Activated naive CD8-positive, alpha-beta T cell (primary cell): ENCODE results near the gene NPNT.

Experiments used
- H3K27ac Mint-ChIP-seq: one replicate; pipeline ENCODE4 v1.8.0; 2021; ENCODE audit warnings: mixed read lengths
- H3K27me3 Mint-ChIP-seq: one replicate; pipeline ENCODE4 v1.8.0; 2021; ENCODE audit warnings: mixed read lengths
- H3K36me3 Mint-ChIP-seq: one replicate; pipeline ENCODE4 v1.8.0; 2021; ENCODE audit warnings: mixed read lengths
- H3K4me1 Mint-ChIP-seq: one replicate; pipeline ENCODE4 v1.8.0; 2021; ENCODE audit warnings: low read depth, mixed read lengths
- H3K4me3 Mint-ChIP-seq: one replicate; pipeline ENCODE4 v1.8.0; 2021; ENCODE audit warnings: mild to moderate bottlenecking, mixed read lengths
- H3K9me3 Mint-ChIP-seq: one replicate; pipeline ENCODE4 v1.8.0; 2021; ENCODE audit warnings: low read depth, mixed read lengths

The NPNT gene

GRCh38 chr4:105943234-105943633 lies 48.0 kb downstream of the NPNT start:
- H3K4me1 Mint-ChIP-seq: no peaks in the 10 kb centered on the region
- H3K27me3 Mint-ChIP-seq: peaks cover under 1% of the 10 kb centered on the region
- H3K9me3 Mint-ChIP-seq: no peaks in the 10 kb centered on the region
- no peak overlapping the region for H3K4me3 Mint-ChIP-seq
- no peaks in the 10 kb centered on the region for H3K36me3 Mint-ChIP-seq
- H3K27ac Mint-ChIP-seq: no peak overlapping the region

DNA sequence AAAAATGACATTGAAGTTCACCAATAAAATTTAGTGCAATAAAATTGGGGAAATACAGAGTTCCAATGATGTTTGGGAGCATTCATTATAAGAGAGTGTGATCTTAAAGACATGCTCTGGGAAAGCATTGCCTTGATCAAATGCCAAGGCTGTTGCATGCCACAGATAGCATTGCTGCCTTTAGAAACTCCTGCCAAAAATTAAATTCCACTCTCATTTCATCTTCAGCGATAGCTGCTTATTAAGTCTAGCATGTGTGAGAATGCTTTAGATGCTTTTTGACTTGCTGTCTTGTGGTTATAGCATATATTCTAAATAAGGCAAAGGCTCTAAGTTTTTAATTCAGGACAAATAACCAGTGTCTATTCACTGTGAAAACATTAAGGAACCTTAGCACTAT lies 49.3 kb downstream of the NPNT start:
- no peaks in the 10 kb centered on the region for H3K36me3 Mint-ChIP-seq
- no peak overlapping the region for H3K27ac Mint-ChIP-seq
- peaks cover 2% of the 10 kb centered on the region for H3K27me3 Mint-ChIP-seq
- no peaks in the 10 kb centered on the region for H3K9me3 Mint-ChIP-seq
- H3K4me3 Mint-ChIP-seq: no peak overlapping the region
- H3K4me1 Mint-ChIP-seq: no peaks in the 10 kb centered on the region

- Mint-ChIP-seq H3K27me3 (peaks cover 2% of the 10 kb centered on the region), H3K9me3 (no peaks in the 10 kb centered on the region), H3K27ac (no peak overlapping the region), H3K4me1 (no peaks in the 10 kb centered on the region), H3K36me3 (no peaks in the 10 kb centered on the region), H3K4me3 (no peak overlapping the region)
Observed at GRCh38 chr4:105946771-105947170, 51.5 kb downstream of the NPNT start.

DNA sequence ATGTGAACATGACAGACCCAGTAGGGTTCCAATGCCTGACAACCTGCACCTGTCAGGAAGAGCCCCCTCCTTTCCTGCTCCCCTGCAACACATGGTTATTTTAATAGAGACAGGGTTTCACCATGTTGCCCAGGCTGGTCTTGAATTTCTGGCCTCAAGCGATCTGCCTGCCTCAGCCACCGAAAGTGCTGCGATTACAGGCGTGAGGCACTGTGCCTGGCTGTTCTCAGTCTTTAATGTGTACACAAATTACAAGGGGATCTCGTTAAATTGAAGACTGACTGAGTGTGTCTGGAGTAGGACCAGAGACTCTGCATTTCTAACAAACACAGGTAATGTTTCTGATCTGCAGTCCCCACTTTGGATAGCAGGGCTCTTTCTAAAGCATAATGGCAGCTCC lies 55.4 kb downstream of the NPNT start:
- Mint-ChIP-seq H3K36me3 (no peaks in the 10 kb centered on the region), H3K4me3 (no peak overlapping the region), H3K9me3 (no peaks in the 10 kb centered on the region), H3K27ac (no peak overlapping the region), H3K27me3 (peaks cover 4% of the 10 kb centered on the region), H3K4me1 (no peaks in the 10 kb centered on the region)

DNA sequence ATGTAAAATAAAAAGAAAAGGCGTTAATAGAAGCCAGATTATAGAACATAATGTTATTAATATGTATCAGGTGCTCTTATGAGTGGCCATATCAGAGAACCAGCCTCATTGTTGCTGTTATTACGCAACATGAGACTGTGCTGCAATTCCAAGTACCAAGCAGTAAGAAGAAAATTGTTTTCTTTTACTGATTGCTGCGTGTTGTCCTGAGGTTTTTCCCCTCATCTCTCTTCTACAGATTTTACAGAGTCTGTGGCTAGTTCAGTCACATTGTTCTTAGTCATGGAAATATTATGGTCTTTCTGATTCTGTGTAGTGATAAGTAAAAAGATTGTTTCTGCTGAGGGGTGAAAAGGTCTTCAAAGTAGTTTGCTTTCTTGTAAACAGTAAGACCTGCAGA lies 55.9 kb downstream of the NPNT start:
- no peak overlapping the region for H3K27ac Mint-ChIP-seq
- peaks cover 4% of the 10 kb centered on the region for H3K27me3 Mint-ChIP-seq
- H3K4me1 Mint-ChIP-seq: no peaks in the 10 kb centered on the region
- H3K4me3 Mint-ChIP-seq: no peak overlapping the region
- H3K36me3 Mint-ChIP-seq: no peaks in the 10 kb centered on the region
- no peaks in the 10 kb centered on the region for H3K9me3 Mint-ChIP-seq

GRCh38 chr4:105952591-105952990 lies 57.3 kb downstream of the NPNT start:
- Mint-ChIP-seq H3K9me3 (no peaks in the 10 kb centered on the region), H3K27ac (no peak overlapping the region), H3K4me1 (no peaks in the 10 kb centered on the region), H3K36me3 (no peaks in the 10 kb centered on the region), H3K27me3 (peaks cover 6% of the 10 kb centered on the region), H3K4me3 (no peak overlapping the region)

- H3K4me1 Mint-ChIP-seq: no peaks in the 10 kb centered on the region
- no peak overlapping the region for H3K27ac Mint-ChIP-seq
- peaks cover 4% of the 10 kb centered on the region for H3K27me3 Mint-ChIP-seq
- H3K4me3 Mint-ChIP-seq: no peak overlapping the region
- no peaks in the 10 kb centered on the region for H3K9me3 Mint-ChIP-seq
- no peaks in the 10 kb centered on the region for H3K36me3 Mint-ChIP-seq
Observed at GRCh38 chr4:105956569-105956968, 61.3 kb downstream of the NPNT start.

GRCh38 chr4:105957680-105958079 lies 62.4 kb downstream of the NPNT start:
- no peaks in the 10 kb centered on the region for H3K4me1 Mint-ChIP-seq
- peaks cover 8% of the 10 kb centered on the region for H3K27me3 Mint-ChIP-seq
- no peaks in the 10 kb centered on the region for H3K36me3 Mint-ChIP-seq
- H3K4me3 Mint-ChIP-seq: no peak overlapping the region
- no peak overlapping the region for H3K27ac Mint-ChIP-seq
- no peaks in the 10 kb centered on the region for H3K9me3 Mint-ChIP-seq

DNA sequence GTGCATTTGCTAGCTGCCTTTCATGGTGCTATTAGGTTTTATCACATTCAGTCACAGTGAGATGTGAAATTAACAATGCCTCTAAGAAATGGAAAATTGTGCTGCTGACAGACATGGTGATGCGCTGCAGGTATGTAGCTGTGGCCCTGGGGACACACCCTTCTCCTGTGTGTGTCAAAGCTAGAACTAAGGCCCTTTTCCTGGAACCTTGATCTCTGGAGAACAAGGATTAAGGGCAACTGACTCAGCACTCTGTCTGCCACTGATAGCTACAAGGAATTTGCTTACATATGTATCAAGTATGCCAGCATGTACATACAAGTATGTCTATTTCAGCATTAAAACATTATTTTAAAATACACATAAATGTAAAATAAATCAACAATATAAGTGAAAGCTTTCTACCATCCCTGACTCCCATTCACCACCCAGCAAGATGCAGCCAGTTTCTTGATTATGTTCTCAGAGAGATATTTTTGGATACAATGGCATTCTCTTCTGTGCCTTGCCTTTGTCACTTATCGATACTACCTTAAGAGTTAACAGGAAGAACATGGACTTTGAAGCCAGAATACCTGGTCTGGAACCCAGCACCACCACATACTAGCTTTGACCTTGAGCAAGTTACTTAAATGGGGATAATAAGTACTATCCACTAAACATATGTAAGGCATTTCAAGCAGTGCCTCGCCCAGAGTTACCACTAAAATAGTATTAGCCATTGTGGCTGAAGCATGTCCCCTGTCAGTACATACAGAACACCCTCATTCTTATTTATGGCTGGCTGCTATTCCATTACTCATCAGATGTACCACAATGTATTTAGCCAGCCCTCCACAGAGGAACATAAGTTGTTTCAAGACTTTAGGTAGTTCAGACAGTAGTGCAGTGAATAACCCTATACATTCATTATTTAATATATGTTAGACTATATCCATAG lies 68.5 kb downstream of the NPNT start:
- Mint-ChIP-seq H3K4me1 (no peaks in the 10 kb centered on the region), H3K4me3 (no peak overlapping the region), H3K27ac (no peak overlapping the region), H3K27me3 (peaks cover 8% of the 10 kb centered on the region), H3K36me3 (no peaks in the 10 kb centered on the region), H3K9me3 (no peaks in the 10 kb centered on the region)

DNA sequence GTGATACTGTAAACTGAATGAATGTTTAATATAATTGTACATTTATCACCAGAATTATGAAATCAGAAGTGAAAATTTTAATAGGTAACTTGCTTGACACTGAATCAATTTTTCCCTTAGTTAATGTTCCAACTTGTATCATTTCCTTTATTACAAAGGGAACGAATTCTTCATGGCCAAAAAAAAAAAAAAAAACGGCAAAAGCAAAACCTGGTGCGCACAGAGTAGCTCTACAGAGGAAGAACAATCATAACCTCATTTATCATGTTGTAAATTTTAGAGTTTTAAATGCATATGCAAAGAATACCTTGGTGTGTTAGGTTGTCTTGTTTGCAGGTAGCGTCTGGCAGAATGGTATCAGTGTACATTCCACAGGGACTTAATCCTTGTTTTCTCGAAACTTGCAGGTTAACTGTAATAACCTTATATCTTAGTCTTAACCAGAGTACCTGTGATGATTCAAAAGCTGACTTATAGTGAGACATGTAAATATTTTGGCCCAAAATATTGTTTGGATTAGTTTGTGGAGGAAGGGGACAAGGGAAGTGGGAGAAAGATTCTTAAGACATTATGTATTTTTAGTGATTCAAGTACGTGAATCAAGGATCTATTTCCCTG lies 70.0 kb downstream of the NPNT start:
- H3K27ac Mint-ChIP-seq: no peak overlapping the region
- H3K36me3 Mint-ChIP-seq: no peaks in the 10 kb centered on the region
- H3K9me3 Mint-ChIP-seq: no peaks in the 10 kb centered on the region
- H3K4me1 Mint-ChIP-seq: no peaks in the 10 kb centered on the region
- no peak overlapping the region for H3K4me3 Mint-ChIP-seq
- peaks cover 8% of the 10 kb centered on the region for H3K27me3 Mint-ChIP-seq

DNA sequence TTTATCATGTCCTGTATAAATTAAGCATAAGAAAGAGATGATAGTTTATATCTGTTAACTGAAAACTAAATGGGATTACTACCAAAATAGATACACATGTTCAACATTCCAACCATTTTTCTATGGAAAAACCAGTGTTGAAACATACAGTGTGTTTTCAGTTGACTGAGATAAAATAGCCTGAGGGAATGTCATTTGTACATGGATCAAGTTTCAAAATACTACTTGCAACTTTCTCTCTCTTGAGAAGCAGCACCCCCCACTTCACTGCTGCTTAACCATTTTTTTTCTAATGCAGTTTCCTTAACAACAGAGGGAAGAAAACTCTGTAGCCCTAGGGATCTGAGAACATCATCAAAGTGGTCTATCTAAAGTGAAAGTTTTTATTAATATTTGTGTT lies 70.8 kb downstream of the NPNT start:
- H3K27ac Mint-ChIP-seq: no peak overlapping the region
- no peak overlapping the region for H3K4me3 Mint-ChIP-seq
- no peaks in the 10 kb centered on the region for H3K36me3 Mint-ChIP-seq

GRCh38 chr4:105967058-105967658 lies 71.9 kb downstream of the NPNT start:
- Mint-ChIP-seq H3K4me1 (no peaks in the 10 kb centered on the region), H3K27me3 (peaks cover 8% of the 10 kb centered on the region), H3K9me3 (no peaks in the 10 kb centered on the region), H3K27ac (no peak overlapping the region), H3K36me3 (no peaks in the 10 kb centered on the region), H3K4me3 (no peak overlapping the region)

More for the DNA sequence above, 70.8 kb downstream of the NPNT start:
- no peaks in the 10 kb centered on the region for H3K4me1 Mint-ChIP-seq
- H3K9me3 Mint-ChIP-seq: no peaks in the 10 kb centered on the region
- peaks cover 9% of the 10 kb centered on the region for H3K27me3 Mint-ChIP-seq

GRCh38 chr4:105969575-105969974 lies 74.3 kb downstream of the NPNT start:
- Mint-ChIP-seq H3K4me3 (no peak overlapping the region), H3K27me3 (peaks cover 4% of the 10 kb centered on the region), H3K9me3 (no peaks in the 10 kb centered on the region), H3K27ac (no peak overlapping the region), H3K36me3 (no peaks in the 10 kb centered on the region), H3K4me1 (no peaks in the 10 kb centered on the region)

- no peak overlapping the region for H3K4me3 Mint-ChIP-seq
- H3K27me3 Mint-ChIP-seq: peaks cover 4% of the 10 kb centered on the region
- H3K36me3 Mint-ChIP-seq: no peaks in the 10 kb centered on the region
- H3K27ac Mint-ChIP-seq: no peak overlapping the region
- H3K4me1 Mint-ChIP-seq: no peaks in the 10 kb centered on the region
- H3K9me3 Mint-ChIP-seq: peaks cover 3% of the 10 kb centered on the region
Observed at GRCh38 chr4:105970371-105970770, 75.1 kb downstream of the NPNT start.

DNA sequence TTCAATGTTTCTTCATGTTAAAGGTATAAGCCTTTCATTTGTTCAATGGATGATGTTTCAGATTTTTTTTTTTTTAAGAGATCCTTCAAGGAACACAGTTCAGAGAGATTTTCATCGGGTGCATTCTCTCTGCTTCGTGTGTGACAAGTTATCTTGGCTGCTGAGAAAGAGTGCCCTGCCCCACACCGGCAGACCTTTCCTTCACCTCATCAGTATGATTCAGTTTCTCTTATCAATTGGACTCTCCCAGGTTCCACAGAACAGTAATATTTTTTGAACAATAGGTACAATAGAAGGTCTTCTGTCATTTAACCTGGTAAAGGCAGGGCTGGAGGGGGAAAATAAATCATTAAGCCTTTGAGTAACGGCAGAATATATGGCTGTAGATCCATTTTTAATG lies 75.8 kb downstream of the NPNT start:
- no peaks in the 10 kb centered on the region for H3K36me3 Mint-ChIP-seq
- H3K4me3 Mint-ChIP-seq: no peak overlapping the region
- H3K9me3 Mint-ChIP-seq: peaks cover 3% of the 10 kb centered on the region
- no peaks in the 10 kb centered on the region for H3K4me1 Mint-ChIP-seq
- no peak overlapping the region for H3K27ac Mint-ChIP-seq
- peaks cover 4% of the 10 kb centered on the region for H3K27me3 Mint-ChIP-seq
